Activated B cell treated with CpG ODN at 0.5 μM for 24 hours (primary cell): ENCODE data around the gene CD79A. TPM values are rescaled to one million over a fixed set of nuclear protein-coding genes. Genes with fewer than 3 reads are reported as not detected.
A peak's percentile ranks its signal among the peaks of the same experiment; 100 is the strongest.

ENCODE experiments used
- ATAC-seq: fragments of 200-7000 bp; cut with Tn5 transposase; one replicate; pipeline ENCODE4 v1.10.0; 2021; ENCODE audit warnings: low read depth, mild to moderate bottlenecking, moderate library complexity
- CTCF ChIA-PET: fragments of 350-600 bp; sonication (Branson Sonifier 250); formaldehyde crosslinking; loops from one replicate; lab custom pipeline; 2021; ENCODE audit warnings: antibody characterized with exemption; lab: Charles Lee
- POLR2A ChIA-PET: fragments of 350-600 bp; sonication (Branson Sonifier 250); formaldehyde crosslinking; loops from one replicate; lab custom pipeline; 2021; ENCODE audit warnings: antibody characterized with exemption; lab: Charles Lee
- DNase-seq: peaks from one replicate; pipeline ENCODE4 v3.0.0; 2022
- H3K27ac Mint-ChIP-seq: one replicate; pipeline ENCODE4 v1.8.0; 2020; ENCODE audit warnings: mixed read lengths
- H3K27me3 Mint-ChIP-seq: one replicate; pipeline ENCODE4 v1.8.0; 2021; ENCODE audit warnings: mixed read lengths
- H3K36me3 Mint-ChIP-seq: one replicate; pipeline ENCODE4 v1.8.0; 2021; ENCODE audit warnings: low read depth, mixed read lengths
- H3K4me1 Mint-ChIP-seq: one replicate; pipeline ENCODE4 v1.8.0; 2021; ENCODE audit warnings: mixed read lengths
- H3K4me3 Mint-ChIP-seq: one replicate; pipeline ENCODE4 v1.8.0; 2020; ENCODE audit warnings: mild to moderate bottlenecking, mixed read lengths
- H3K9me3 Mint-ChIP-seq: one replicate; pipeline ENCODE4 v1.8.0; 2020; ENCODE audit warnings: mixed read lengths
- intact Hi-C: fragments of 100-400 bp; cut with micrococcal nuclease; formaldehyde crosslinking; loops from one replicate; pipeline ENCODE4 v1.15.1; 2024
- total RNA-seq: library from RNA; stranded (reverse); gene quantifications from 2 replicates; pipeline ENCODE4 v1.2.3, GENCODE V29; 2022
- TF ChIP-seq, protein P1 (sequence below): fragments of 200-600 bp; IDR thresholded peaks from one replicate; pipeline ENCODE4 v1.8.0; 2022; ENCODE audit warnings: antibody characterized with exemption, mild to moderate bottlenecking

CD79A gene
- total RNA-seq, 1 donor from 2014 or later: 889 TPM

DNA sequence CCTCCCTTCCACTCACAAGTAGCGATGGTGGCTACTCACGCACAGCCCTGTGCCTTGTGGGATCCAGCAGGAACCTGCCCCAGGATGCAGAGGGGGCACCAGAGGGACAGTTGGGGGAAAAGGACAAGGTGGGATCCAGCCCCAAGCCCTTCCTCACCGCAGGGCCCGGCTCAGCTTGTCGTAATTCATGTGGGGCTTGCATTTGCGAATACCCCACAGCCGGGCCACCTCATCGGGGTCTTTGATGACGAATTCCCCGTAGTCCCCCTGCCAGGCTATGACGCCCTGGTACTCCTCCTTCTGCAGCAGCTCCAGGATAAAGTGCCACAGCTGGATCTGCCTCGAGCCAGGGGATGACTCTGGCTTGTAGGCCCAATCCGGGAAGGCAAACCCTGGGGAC, 32.6 kb downstream of the CD79A start:
- Mint-ChIP-seq H3K27me3 (peaks cover 18% of the 10 kb centered on the region), H3K4me3 (no peak overlapping the region), H3K9me3 (no peaks in the 10 kb centered on the region), H3K4me1 (peaks cover 47% of the 10 kb centered on the region), H3K27ac (no peak overlapping the region), H3K36me3 (peaks cover 28% of the 10 kb centered on the region)
- ChIA-PET CTCF (no interaction called here), POLR2A (interaction anchor here (0.7 to 1.7 kb wide), 4 partner anchors 19 to 45 kb away, joined by 3 to 4 read pairs (median 3); no protein-coding TSS in a partner anchor)
- TF ChIP-seq, protein P1, sequence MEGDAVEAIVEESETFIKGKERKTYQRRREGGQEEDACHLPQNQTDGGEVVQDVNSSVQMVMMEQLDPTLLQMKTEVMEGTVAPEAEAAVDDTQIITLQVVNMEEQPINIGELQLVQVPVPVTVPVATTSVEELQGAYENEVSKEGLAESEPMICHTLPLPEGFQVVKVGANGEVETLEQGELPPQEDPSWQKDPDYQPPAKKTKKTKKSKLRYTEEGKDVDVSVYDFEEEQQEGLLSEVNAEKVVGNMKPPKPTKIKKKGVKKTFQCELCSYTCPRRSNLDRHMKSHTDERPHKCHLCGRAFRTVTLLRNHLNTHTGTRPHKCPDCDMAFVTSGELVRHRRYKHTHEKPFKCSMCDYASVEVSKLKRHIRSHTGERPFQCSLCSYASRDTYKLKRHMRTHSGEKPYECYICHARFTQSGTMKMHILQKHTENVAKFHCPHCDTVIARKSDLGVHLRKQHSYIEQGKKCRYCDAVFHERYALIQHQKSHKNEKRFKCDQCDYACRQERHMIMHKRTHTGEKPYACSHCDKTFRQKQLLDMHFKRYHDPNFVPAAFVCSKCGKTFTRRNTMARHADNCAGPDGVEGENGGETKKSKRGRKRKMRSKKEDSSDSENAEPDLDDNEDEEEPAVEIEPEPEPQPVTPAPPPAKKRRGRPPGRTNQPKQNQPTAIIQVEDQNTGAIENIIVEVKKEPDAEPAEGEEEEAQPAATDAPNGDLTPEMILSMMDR: no peak
- DNase-seq: no peak
- no peak for ATAC-seq
- intact Hi-C loops: no loop called here

DNA sequence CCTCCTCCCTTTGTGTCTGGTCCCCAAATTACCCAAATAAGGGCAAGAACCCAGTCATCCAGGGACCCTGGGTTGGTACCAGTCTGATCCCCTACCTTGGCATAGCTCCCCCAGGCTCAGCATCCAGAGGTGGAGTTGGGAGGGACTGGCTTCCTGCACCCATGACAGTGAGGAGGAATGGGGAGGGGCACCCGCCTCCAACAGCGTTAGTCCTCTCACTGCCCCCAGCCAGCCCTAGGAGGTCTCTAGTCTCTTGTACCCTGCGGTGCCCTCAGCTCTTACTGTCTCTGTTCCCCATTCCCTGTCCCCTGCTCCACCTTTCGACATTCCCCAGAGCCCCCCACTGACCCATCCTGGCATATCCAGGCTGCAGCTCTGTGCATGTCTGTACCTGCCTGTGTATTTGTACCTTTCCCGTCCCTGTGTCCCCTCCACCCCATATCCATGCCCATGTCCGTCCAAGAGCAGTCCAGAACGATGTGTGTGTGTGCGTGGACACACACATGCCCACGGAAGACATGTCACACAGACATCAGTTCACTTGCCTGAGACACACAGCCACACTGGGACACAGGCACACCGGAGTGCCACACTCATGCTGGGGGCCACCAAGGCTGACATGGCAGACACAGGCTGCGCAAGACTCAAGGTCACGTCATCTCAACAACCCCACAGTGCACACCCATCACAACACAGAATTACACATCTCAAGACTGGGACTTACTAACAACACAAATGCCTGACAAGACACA, 33.3 kb downstream of the CD79A start:
- POLR2A ChIA-PET: interaction anchor here (0.6 to 1.7 kb wide), 5 partner anchors 19 to 200 kb away, joined by 3 to 4 read pairs (median 3); no protein-coding TSS in a partner anchor
- Mint-ChIP-seq H3K9me3 (no peaks in the 10 kb centered on the region), H3K4me1 (peaks cover 47% of the 10 kb centered on the region), H3K36me3 (peaks cover 21% of the 10 kb centered on the region), H3K4me3 (no peak overlapping the region), H3K27me3 (peaks cover 18% of the 10 kb centered on the region), H3K27ac (no peak overlapping the region)
- DNase-seq: no peak
- CTCF ChIA-PET: no interaction called here
- intact Hi-C loops: no loop called here
- ATAC-seq: no peak
- TF ChIP-seq, protein P1: no peak

DNA sequence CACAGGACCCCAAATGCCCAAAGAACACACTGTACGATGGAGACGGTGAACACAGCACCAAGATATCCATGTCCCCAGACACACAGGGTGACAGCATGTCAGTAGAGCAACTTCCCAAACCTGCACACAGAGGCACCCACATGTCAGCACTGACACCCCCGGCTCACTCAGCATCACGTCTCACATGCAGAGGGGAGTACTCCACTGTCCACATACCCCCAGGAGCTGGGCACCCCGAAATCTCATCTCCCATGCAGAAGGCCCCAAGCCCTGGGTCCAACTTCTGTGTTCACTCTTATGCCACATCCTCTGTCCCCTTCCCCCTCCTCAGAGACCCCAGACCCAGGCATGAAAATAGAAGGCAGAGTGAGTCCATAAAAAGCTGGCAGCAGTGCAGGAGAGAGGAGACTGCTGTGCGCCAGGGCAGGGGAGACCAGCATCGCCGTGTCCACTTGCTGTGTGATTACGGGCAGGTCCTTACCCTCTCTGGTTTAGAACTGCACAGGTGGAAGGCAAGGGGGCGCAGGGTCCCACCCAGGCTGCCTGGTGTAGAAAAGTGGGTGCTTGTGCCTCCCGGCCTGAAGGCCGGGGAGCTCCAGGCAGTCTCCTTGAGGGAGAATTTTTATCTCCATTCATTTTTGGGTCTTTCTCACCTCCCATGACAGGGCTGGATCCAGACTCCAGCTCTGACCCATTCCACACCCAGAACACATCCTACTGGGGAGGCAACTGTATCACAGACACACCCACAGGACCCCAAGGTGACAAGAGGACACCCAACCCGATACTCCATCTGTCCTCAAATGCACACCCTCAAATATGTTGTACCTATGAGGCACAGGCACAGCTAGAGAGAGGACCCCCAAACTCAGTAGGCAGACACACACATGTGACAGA, 34.2 kb downstream of the CD79A start:
- Mint-ChIP-seq H3K9me3 (no peaks in the 10 kb centered on the region), H3K27ac (no peak overlapping the region), H3K4me1 (peaks cover 43% of the 10 kb centered on the region), H3K4me3 (no peak overlapping the region), H3K27me3 (peaks cover 18% of the 10 kb centered on the region), H3K36me3 (peaks cover 13% of the 10 kb centered on the region)
- POLR2A ChIA-PET: interaction anchor here (1.1 to 2.3 kb wide), 9 partner anchors 10 to 36 kb away, joined by 3 to 9 read pairs (median 6); partner anchors contain the start of gene CD79A
- CTCF ChIA-PET: interaction anchor here (1.3 kb wide), 1 partner anchor 38 kb away, joined by 4 read pairs; no protein-coding TSS in a partner anchor
- ATAC-seq (peak; percentile 4), DNase-seq (no peak)
- TF ChIP-seq, protein P1: no peak
- intact Hi-C loops: no loop called here

DNA sequence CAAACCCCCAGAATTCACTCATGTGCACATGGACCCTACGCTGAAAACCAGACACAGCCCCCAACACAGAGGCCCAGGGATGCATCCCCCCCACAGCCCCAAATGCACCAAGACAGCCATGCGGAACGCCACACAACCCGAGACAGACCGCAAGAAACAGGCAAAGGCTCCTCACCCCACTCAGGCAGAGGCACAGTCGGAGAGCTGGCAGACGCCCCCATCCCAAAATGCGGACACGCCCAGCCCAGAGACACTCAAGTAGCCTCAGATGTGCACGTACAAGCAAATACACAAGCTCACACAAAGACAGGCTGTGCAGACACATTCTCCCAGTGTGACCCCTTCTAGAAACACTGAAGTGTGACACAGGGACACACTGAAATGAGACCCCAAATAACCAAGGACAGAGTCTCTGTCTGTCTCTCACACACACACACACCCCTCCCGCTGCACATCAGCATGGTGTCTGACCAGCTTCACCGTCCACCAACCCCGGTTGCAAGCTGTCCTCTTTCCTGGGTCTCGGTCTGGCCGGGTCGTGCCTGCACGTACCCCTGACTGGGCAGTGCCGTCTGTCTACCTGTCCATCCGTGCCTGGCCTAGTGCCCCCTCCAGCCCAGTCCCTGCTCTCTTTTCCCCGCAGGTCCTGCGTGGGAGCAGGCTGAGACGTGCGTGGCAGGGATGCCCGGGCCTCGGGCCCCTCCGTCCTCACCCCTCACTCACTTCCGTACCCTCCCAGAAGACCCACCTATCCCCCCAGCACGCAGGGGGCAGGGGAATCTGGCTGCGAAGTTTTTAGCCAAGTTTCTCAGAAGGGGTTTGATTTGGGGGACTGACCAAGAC, 35.0 kb downstream of the CD79A start:
- POLR2A ChIA-PET: interaction anchor here (1.1 to 2.3 kb wide), 9 partner anchors 9 to 47 kb away, joined by 3 to 9 read pairs (median 6); partner anchors contain the start of genes CD79A and RABAC1

More for the DNA sequence above, 35.0 kb downstream of the CD79A start:
- ATAC-seq (peak; percentile 35), DNase-seq (no peak)
- Mint-ChIP-seq H3K27ac (no peak overlapping the region), H3K27me3 (peaks cover 18% of the 10 kb centered on the region), H3K4me1 (peaks cover 42% of the 10 kb centered on the region), H3K9me3 (no peaks in the 10 kb centered on the region), H3K4me3 (peak overlapping the region; percentile 33), H3K36me3 (peaks cover 6% of the 10 kb centered on the region)
- CTCF ChIA-PET: interaction anchor here (1.3 kb wide), 1 partner anchor 39 kb away, joined by 4 read pairs; no protein-coding TSS in a partner anchor
- TF ChIP-seq, protein P1: no peak
- intact Hi-C loops: loop anchor here (1.0 kb wide), 1 partner anchor 9 kb away; no protein-coding TSS in a partner anchor
